HG02588 (cell line): ENCODE measurements around the gene SPIN1.

Source experiments
- ATAC-seq: cut with Tn5 transposase; IDR thresholded peaks from one replicate; pipeline ENCODE4 v1.9.1; 2021; ENCODE audit warnings: mild to moderate bottlenecking, moderate library complexity; ENCODE audit not compliant: unreplicated experiment

SPIN1 gene

GRCh38 chr9:88488166-88488565 lies 99.9 kb downstream of the SPIN1 start:
- no peak for ATAC-seq

- no peak for ATAC-seq
These were observed 106.9 kb downstream of the SPIN1 start for GRCh38 chr9:88494983-88495721.

GRCh38 chr9:88497224-88497623 lies 109.0 kb downstream of the SPIN1 start:
- no peak for ATAC-seq

GRCh38 chr9:88498880-88499279 lies 110.6 kb downstream of the SPIN1 start:
- no peak for ATAC-seq

GRCh38 chr9:88501086-88501485 lies 112.8 kb downstream of the SPIN1 start:
- no peak for ATAC-seq

- no peak for ATAC-seq
These were observed 114.3 kb downstream of the SPIN1 start for GRCh38 chr9:88502552-88503034.

- ATAC-seq, result no peak
These were observed 115.0 kb downstream of the SPIN1 start for GRCh38 chr9:88503081-88503844.

GRCh38 chr9:88503845-88504764 lies 115.9 kb downstream of the SPIN1 start:
- ATAC-seq, result no peak

GRCh38 chr9:88508326-88508725 lies 120.1 kb downstream of the SPIN1 start:
- ATAC-seq, result no peak

GRCh38 chr9:88511906-88512305 lies 123.7 kb downstream of the SPIN1 start:
- no peak for ATAC-seq

GRCh38 chr9:88514247-88514646 lies 126.0 kb downstream of the SPIN1 start:
- no peak for ATAC-seq

- ATAC-seq, result no peak
These were observed 133.1 kb downstream of the SPIN1 start for GRCh38 chr9:88521308-88521707.

- ATAC-seq, result no peak
These were observed 134.1 kb downstream of the SPIN1 start for GRCh38 chr9:88522360-88522759.

GRCh38 chr9:88523056-88523455 lies 134.8 kb downstream of the SPIN1 start:
- no peak for ATAC-seq

- ATAC-seq, result no peak
These were observed 136.7 kb downstream of the SPIN1 start for GRCh38 chr9:88524911-88525310.

GRCh38 chr9:88527618-88528017 lies 139.4 kb downstream of the SPIN1 start:
- ATAC-seq, result no peak
